HG03108 (cell line): ENCODE results near the gene SPCS1.
A peak's percentile ranks its signal among the peaks of the same experiment; 100 is the strongest.
"Not testable (repeated sequence)": the region's sequence is repeated elsewhere in the genome, so short reads cannot be mapped to it uniquely, and the experiment has no call there.

Source experiments
- ATAC-seq: cut with Tn5 transposase; IDR thresholded peaks from one replicate; pipeline ENCODE4 v1.9.1; 2021; ENCODE audit warnings: moderate library complexity; ENCODE audit not compliant: unreplicated experiment

The SPCS1 gene

GRCh38 chr3:52705688-52706686, at the start of gene SPCS1, which contains the start of gene GLT8D1:
Gene SPCS1 (plus strand): TSS chr3:52706106. CDS start chr3:52706247, 141 bp downstream.
Gene GLT8D1 (minus strand): TSS chr3:52705791. CDS start chr3:52700460, 5,331 bp downstream.
- peak; percentile 78 for ATAC-seq

- ATAC-seq: no peak
Measured at GRCh38 chr3:52660046-52660445, 45.9 kb upstream of the SPCS1 start.

- no peak for ATAC-seq
Measured at GRCh38 chr3:52663098-52663497, 42.8 kb upstream of the SPCS1 start.

- peak; percentile 54 for ATAC-seq
Measured at GRCh38 chr3:52670621-52671521, 35.0 kb upstream of the SPCS1 start.

GRCh38 chr3:52671676-52672075, 34.2 kb upstream of the SPCS1 start:
- no peak for ATAC-seq

- ATAC-seq: not testable (repeated sequence)
Measured at GRCh38 chr3:52676201-52676600, 29.7 kb upstream of the SPCS1 start.

GRCh38 chr3:52678265-52679198, 27.4 kb upstream of the SPCS1 start:
- ATAC-seq: no peak

GRCh38 chr3:52679199-52679538, 26.7 kb upstream of the SPCS1 start:
- no peak for ATAC-seq

- ATAC-seq: no peak
Measured at GRCh38 chr3:52679811-52680210, 26.1 kb upstream of the SPCS1 start.

- ATAC-seq: no peak
Measured at GRCh38 chr3:52681596-52681995, 24.3 kb upstream of the SPCS1 start.

GRCh38 chr3:52682016-52682415, 23.9 kb upstream of the SPCS1 start:
- no peak for ATAC-seq

GRCh38 chr3:52683611-52684010, 22.3 kb upstream of the SPCS1 start:
- ATAC-seq: no peak

GRCh38 chr3:52684184-52684583, 21.7 kb upstream of the SPCS1 start:
- no peak for ATAC-seq

GRCh38 chr3:52685285-52685708, 20.6 kb upstream of the SPCS1 start:
- peak; percentile 76 for ATAC-seq

GRCh38 chr3:52685709-52686691, 19.9 kb upstream of the SPCS1 start, which contains the start of the genes GNL3 and PBRM1:
Gene GNL3 (plus strand): TSS chr3:52686032. CDS start chr3:52686093, 61 bp downstream.
Gene PBRM1 (minus strand): TSS chr3:52685913.
- ATAC-seq: peak; percentile 58

GRCh38 chr3:52688266-52688665, 17.6 kb upstream of the SPCS1 start:
- no peak for ATAC-seq

- no peak for ATAC-seq
Measured at GRCh38 chr3:52689151-52689550, 16.8 kb upstream of the SPCS1 start.

GRCh38 chr3:52690560-52690959, 15.3 kb upstream of the SPCS1 start:
- ATAC-seq: no peak

- no peak for ATAC-seq
Measured at GRCh38 chr3:52693071-52693470, 12.8 kb upstream of the SPCS1 start.
